GM12864 (cell line): ENCODE measurements around the gene MEP1B.
"Not testable (repeated sequence)": the region's sequence is repeated elsewhere in the genome, so short reads cannot be mapped to it uniquely, and the experiment has no call there.

ENCODE experiments used
- DNase-seq: peaks from one replicate; pipeline ENCODE4 v3.0.0-alpha.2; 2011; ENCODE audit warnings: low read depth
- H3K4me3 ChIP-seq: 2 replicates; pipeline ENCODE4 v1.5.1; 2011; ENCODE audit warnings: mild to moderate bottlenecking, low read depth, low read length, control low read depth
- CTCF ChIP-seq: IDR thresholded peaks from 2 replicates; pipeline ENCODE4 v1.5.1; 2011; ENCODE audit warnings: low read depth, mild to moderate bottlenecking, moderate library complexity, low read length, control low read depth, inconsistent platforms; ENCODE audit errors: missing control alignments

The MEP1B gene

GRCh38 chr18:32209685-32210445, 20.0 kb downstream of the MEP1B start:
- H3K4me3 ChIP-seq: no peak overlapping the region
- no peak for TF ChIP-seq CTCF

GRCh38 chr18:32213693-32214092, 23.9 kb downstream of the MEP1B start:
- no peak overlapping the region for H3K4me3 ChIP-seq
- TF ChIP-seq CTCF: no peak
- no peak for DNase-seq

More at GRCh38 chr18:32209685-32210445, 20.0 kb downstream of the MEP1B start:
- DNase-seq: no peak

DNA sequence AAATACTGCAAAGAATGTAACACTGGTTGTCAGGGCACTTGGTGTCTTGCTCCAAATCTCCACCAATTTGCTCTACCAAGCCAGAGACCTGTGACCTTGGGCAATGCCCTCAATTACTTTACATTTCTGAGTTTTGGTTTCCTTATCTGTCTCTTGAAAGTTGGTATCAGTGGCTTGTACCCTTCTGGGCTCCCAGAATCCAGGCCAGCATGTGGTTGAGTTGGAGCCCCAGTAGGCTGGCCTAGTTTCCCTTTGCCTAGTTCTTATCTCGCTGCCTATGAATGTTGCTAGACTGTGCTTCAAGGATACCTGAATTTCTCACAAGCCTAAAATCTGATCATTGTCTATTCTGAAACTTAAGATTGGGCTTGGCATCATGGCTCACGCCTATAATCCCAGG, 26.6 kb downstream of the MEP1B start:
- no peak for DNase-seq
- H3K4me3 ChIP-seq: no peak overlapping the region
- no peak for TF ChIP-seq CTCF

- TF ChIP-seq CTCF: no peak
- no peak for DNase-seq
- H3K4me3 ChIP-seq: no peak overlapping the region
Observed at GRCh38 chr18:32219431-32220018, 29.7 kb downstream of the MEP1B start.

DNA sequence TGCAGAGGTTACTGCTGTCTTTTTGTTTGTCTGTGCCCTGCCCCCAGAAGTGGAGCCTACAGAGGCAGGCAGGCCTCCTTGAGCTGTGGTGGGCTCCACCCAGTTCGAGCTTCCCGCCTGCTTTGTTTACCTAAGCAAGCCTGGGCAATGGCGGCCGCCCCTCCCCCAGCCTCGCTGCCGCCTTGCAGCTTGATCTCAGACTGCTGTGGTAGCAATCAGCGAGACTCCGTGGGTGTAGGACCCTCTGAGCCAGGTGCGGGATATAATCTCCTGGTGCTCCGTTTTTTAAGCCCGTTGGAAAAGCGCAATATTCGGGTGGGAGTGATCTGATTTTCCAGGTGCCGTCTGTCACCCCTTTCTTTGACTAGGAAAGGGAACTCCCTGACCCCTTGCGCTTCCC, 43.5 kb downstream of the MEP1B start:
- not testable (repeated sequence) for H3K4me3 ChIP-seq, DNase-seq

- DNase-seq: no peak
- H3K4me3 ChIP-seq: no peak overlapping the region
- TF ChIP-seq CTCF: no peak
Observed at GRCh38 chr18:32237049-32237448, 47.2 kb downstream of the MEP1B start.

DNA sequence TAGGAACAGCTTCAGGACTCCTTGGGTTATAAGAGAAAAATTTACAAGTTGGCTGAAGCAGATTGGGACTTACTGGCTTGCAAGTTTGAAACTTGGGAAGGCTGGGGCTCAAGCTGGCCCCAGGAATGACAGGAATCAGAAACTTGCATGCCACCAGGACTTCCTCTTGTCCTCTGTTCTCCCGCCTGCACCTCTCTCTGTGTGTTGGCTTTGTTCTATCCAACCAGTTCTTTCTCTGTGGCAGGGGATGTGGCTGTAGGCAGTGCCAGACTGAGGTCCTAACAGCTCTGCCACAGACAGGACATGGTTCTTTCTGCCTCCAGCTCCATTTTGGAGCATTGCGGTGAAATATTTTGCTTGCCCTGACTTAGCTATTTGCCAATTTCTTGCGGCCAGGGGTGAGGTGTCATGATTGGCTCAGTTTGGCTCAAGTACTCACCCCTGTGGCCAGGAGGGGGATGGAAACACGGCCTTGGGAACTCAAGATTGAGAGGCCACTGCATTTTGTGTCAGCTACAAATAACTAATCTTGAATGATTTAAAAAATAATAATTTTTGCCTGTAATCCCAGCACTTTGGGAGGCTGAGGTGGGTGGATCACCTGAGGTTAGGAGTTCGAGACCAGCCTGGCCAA, 48.9 kb downstream of the MEP1B start:
- no peak for DNase-seq
- no peak for TF ChIP-seq CTCF
- no peak overlapping the region for H3K4me3 ChIP-seq
